Forelimb muscle (tissue), 1 donor: ENCODE data around the gene COL21A1. TPM values are rescaled to one million over a fixed set of nuclear protein-coding genes. Genes with fewer than 3 reads are reported as not detected.
"Not testable (repeated sequence)": the region's sequence is repeated elsewhere in the genome, so short reads cannot be mapped to it uniquely, and the experiment has no call there.

Experiments
- DNase-seq: peaks from one replicate; pipeline ENCODE4 v3.0.0-alpha.2; 2013; ENCODE audit warnings: low read depth
- polyA plus RNA-seq: library from polyadenylated mRNA; unstranded; fragments of 120-200 nt; gene quantifications from one replicate; pipeline ENCODE4 v1.2.1, GENCODE V29; 2013; ENCODE audit not compliant: insufficient read length

The COL21A1 gene
- polyA plus RNA-seq, result 101 TPM

DNA sequence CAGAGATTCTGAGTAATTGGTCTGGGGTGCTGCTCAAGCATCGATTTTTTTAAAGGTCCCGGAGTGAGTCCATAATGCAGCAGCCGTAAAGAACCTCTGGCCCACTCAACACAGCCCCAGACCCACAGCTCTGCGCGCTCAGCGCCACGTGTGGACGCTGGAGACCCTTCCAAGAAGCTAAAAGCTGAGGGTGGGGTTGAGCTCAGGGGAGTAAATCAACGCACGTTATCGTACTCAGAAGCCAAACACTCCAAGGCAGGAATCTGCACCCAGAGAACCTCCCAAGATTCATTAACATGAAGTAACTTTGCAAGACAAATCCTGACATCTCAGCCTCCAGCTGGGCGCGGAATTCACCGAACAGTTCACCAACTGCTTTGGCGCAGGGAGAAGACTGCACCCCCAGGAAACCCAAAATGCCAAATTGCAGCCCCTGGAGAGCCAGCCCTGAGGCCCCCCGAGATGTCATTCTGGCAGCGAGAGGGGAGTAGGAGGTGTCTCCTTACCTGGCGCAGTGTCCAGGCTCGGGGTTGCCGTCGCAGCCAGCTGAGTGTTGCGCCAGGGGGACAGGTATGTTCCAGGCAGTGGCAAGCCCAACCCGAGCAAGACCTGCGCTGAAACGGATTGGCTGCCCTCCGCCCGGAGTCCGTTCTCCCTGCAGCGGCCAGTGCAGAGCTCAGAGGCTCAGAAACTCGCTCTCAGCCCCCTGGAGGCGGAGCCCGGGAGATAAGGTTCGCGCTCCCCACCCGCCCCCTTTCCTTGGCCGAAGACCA lies at the start of gene COL21A1:
TSS of gene COL21A1 (minus strand) at position 700 of the 773 bp plus-strand sequence. CDS start 64,962 bp downstream, outside the sequence.
- no peak for DNase-seq

DNA sequence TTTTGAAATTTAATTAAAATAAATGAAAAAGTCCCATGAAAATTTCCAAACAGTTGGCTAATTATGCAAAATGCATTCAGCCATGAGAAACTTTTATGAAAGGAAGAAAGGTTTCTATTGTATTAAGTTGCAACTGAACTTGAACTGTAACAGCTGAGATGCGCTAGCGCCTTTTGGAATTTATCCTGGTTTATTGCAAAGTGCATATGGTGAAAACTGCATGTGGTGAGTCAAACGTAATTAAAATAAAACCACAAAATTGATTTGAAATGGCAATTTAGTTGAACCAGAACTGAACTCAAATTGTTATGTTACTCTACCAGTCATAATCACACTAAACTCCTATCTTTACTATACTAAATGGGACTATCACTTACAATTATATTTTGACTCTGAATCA lies 46.4 kb upstream of the COL21A1 start:
- no peak for DNase-seq

DNA sequence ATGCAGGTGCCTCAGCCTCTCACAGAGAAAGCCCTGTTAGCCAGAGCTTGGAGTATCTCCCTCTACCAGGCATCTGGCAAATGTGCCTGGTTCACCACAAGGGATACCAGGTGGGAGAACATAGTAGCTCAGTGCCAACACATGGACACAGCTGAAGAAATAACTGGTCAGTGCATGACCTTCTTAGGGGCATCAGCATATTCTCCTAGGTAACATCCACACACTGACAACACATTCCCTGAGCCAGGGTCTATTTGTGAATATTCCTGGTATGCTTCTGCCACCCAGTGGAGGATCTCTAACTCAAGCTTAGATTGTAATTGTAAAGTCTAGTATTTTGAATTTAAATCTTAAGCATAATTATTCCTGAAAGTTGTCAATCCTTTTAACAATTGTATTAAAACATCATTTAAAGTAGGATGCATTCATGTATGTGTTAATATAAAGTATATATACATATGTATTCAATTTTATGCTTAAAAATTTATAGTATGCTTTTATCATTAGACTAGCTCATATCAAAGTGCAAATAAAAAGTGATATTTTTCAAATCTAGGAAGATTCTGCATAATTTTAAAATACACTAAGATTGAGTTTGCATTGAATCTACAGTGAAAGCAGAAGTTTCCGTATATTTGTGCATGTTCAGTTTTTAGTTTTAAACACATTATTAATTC lies 45.3 kb upstream of the COL21A1 start:
- no peak for DNase-seq

DNA sequence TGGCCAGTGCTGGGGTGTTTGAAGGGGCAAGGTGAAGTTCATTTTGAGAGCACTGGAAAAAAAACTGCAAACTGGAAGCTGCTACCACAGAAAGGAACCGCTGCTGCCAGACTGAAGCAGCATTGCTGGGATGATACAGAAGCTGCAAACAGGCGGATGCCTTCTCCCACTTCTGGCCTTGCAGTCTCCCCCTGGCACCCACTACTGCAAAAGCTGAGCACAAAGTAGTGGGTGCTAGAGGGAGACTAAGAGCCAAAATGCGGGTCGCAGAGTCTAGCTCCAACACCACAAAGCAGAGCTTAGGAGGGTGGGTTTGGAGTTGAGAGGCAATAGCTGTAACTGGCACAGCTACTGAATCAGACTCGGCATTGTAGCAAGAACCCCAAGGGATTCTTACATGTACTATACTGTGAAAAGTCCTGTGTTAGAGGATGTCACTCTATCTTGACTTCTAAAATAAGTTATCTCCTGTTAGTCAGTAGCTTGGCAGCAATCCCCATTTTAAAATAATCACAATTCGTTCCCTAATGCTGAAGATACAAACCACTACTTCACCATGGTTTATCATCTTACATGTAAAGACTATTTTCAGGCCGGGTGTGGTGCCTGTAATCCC lies 44.0 kb upstream of the COL21A1 start:
- no peak for DNase-seq

DNA sequence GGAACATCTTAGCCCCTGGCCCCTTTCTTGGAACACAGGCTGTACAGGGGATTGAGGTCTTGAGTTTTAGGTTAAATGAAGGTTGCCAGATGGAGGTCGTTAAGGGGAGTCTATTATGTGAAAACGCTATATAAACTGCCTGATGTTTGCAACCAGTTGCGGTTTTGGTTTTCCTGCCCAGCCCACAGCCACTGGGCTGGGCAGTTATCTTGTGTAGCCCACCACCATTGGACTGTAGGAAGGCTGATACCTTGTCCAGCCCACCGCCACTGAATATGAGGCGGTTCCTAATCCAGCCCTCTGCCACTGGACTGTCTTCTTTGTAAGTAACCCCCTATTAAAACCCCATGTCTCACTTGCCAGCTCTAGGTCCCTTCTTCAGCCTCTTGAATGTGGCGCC lies 42.3 kb upstream of the COL21A1 start:
- no peak for DNase-seq

DNA sequence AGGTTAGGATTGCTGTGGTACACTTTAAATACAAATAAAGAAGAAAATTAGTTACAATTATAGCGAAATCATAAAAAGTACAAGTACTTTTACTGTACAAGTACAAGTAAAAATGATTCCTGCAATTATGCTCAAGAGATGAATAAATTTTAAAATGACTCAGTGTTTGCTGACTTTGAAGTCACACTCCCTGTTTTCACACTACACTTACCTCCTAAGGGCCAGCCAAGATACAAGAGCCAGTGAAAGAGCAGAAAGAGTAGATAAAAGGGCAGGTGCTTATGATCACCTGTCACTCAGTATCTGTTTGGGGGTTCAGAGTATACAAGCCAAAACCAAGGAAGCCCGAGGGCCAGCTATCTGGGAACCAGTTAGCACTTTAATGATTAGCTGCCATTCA lies 41.0 kb upstream of the COL21A1 start:
- DNase-seq, result no peak

DNA sequence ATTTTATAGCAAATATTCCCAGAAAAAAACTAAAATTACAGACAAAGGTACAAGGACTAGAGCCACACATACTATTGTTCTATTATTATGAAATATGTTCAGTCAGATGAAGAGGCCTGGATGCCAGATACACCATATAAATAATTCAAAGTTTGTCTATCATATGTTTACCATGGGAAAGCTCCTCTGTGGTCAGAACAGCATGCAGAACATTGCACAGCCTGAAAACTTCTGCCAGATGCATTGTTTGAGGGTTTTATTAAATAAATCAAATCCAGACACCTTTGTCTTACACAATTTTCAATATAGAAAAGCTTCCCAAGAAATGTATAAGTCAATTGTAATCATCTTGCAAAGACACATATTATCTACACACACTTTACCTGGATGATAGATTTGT lies 35.0 kb upstream of the COL21A1 start:
- no peak for DNase-seq

DNA sequence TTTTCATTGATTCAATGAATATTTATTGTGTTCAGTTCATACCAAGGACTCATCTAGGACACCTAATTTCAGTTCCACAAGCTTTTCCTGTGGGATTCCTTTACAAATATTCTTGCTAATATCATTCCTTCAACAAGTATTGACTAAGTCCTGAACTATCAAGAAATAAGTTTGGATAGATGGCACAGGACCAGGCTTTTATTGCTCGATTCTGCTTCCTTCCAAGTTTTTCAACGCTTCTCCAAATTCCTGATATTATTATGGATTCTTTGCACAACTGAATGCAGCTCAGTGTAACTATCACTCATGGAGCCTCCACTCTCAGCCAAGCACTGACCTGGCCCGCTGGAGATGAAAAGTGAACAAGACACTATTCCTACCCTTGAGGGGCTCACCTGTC lies 32.7 kb upstream of the COL21A1 start:
- DNase-seq, result no peak

DNA sequence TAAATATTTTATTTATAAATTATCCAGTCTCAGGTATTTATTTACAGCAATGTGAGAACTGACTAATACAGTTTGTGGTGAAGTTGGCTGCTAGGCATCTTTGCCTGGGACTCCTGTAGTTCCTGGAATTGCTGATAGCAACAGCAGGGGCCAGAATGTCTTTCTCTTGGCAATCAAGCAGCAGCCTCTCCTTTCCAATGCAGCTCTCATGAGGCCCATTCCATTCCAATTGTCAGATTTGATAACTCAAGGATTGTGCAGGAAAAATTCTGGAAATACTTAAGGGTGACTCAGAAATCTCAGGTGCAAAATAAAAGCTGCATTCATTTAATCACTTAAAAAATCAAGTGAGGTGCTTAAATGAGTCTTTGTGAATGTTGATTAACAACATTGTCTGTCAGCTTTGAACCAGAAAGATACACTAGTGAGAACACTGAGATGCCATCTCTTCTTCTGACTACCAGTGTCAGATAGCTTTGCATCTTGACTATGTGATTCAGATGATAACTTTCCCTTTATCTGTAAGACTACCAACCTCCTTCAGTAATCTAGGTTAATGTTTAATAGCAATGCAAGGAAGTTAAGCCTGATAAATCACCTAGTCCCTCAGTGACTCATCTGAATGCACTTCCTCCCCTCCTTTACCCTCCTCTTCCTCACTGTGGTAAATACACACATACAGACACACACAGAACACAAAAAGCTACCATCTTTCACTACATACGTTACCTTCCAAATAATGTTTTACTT lies 32.1 kb upstream of the COL21A1 start:
- DNase-seq, result no peak

DNA sequence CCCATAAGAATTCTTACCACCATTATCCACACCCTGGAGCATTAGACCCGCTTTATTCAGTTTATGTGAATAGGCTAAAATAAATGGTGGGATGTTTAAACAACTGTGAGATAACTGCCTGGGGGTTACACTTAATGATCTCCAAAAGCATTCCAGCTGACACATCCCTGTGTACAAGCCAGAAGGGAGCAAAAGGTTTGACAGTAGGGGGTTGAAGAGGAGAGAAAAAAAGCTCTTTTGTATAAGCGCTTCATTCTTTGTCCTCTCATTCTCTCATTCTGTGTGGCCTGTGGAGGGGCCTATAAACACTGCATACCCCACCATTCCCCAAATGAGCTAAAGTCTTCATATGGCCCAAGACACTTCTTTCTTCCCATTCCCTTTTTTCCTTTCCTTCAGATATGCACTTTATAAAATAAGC lies 30.8 kb upstream of the COL21A1 start:
- no peak for DNase-seq

DNA sequence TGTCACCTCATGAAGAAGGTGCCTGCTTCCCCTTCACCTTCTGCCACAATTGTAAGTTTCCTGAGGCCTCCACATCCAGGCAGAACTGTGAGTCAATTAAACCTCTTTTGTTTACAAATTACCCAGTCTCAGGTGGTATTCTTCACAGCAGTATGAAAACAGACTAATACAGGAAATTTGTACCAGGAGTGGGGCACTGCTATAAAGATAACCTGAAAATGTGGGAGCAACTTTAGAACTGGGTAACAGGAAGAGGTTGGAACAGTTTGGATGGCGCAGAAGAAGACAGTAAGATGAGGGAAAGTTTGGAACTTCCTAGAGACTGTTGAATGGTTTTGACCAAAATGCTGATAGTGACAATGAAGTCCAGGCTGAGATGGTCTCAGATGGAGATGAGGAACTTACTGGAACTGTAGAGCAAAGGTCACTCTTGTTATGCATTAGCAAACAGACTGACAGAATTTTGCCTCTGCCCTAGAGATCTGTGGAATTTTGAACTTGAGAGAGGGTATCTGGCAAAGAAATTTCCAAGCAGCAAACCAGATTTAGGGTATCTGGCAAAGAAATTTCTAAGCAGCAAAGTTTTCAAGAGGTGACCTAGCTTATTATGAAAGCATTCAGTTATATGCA lies 23.5 kb upstream of the COL21A1 start:
- DNase-seq, result no peak

DNA sequence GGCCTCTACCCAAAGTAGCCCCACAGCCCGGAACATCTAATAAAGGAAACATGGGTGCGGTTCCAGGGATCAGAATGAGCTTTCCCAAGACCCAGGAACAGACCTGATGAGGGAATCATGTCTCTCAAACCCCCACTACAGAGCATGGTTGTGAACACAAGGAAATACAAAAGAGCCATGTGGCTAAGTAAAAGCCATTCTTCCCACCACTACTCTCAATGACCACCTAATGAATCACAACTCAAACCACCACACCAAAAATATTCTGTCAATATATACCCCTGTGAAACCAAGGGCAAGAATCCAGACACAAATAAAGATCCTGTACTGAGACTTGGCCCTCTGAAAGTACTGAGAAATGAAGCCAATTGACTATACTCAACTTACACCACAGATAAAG lies 20.9 kb upstream of the COL21A1 start:
- DNase-seq, result no peak

DNA sequence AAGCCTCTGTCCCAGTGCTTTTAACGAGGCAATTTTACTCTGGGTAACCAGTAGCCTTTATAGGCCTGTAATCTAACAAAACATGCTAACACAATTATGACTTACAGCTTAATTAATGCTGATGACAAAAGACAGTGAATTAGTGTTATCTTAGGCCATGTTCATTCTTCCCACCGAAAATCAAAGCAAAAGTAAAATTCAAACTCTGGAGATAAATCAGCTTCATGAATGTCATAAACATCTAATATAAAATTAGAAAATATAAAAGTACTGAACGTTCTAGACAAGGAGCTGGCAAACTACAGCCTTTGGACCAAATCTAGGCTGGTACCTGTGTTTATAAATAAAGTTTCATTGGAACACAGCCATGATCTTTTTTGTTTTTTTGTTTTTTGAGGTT lies 18.6 kb upstream of the COL21A1 start:
- DNase-seq, result no peak

DNA sequence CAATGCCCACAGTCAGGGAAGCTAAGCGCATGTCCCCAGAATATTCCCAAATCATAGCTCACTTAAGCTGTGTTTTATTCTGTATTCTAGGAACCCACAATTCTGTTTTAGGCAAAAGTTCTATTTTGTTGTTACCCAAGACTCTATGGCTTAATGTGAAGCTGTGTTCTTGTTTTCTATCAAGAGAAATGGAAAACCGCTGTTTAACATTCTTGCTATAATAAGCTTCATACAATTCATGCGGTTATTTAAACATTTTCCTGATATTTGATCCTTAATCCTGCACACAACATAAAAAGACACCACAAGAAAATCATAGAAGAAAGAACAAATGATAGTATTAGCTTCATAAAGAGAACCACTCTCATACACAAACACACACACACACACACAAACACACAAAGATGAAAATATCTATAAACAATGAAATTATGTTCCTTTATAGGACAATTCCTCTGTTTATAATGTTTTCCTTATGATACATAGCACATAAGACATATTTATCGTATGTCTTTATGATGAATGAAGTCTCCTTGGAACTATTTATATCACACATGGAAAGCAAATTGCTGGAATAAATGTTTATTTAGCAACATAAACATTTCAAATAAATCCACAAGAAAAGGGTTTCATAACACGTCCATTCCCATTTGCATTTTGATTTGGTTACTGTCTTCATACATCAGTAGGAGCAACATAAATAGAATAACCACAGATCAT lies 16.4 kb upstream of the COL21A1 start:
- no peak for DNase-seq

DNA sequence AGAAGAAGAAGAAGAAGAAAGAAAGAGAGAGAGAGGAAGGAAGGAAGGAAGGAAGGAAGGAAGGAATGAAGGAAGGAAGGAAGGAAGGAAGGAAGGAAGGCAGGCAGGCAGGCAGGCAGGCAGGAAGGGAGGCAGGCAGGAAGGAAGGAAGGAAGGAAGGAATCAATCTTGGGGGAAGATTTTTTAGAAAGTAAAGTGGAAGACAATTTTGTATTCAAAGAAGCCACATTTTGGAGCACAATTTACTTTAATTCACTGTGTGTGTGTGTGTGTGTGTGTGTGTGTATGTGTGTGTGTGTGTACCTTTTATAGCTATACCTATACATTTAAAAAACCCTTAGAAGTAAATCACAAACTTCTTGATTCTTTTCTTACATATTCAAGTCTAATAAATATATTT lies 13.2 kb upstream of the COL21A1 start:
- DNase-seq, result not testable (repeated sequence)

DNA sequence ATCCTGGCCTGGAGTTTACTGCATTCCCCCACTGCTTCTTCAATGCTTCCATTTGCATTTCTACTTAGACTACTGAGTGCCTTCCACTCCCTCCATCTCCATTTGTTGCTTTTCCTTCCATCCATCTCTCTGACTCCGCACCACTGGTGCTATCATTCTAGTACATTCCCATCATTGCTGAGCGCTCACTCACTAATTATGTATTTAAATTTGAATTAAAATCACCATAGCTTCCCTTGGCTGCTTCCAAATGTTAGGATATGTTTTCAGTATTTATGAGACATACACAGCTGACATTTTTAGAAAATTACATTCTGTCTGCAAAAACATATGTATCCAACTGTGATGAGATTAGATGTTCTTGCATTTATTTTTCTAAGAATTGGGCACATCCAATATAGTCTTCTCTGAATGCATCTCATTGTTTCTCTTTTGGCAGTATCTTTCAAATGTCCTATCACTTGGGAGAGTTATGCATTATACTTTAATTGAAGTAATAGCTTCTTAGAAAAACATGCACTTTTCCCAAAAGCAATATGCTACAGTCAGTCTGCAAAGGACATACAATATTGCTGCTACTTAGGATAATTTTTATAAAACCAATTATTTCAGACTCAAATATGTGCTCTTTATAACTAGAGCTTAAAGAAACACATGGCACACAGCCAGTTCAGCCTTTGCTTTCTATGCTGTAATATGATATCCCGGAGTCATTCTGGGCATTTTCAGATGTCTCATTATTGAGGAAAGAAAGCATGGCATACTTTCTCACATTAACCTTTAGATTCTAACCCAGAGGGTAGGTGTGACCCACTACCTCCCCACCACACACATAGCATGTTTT lies 12.1 kb upstream of the COL21A1 start:
- DNase-seq, result no peak

DNA sequence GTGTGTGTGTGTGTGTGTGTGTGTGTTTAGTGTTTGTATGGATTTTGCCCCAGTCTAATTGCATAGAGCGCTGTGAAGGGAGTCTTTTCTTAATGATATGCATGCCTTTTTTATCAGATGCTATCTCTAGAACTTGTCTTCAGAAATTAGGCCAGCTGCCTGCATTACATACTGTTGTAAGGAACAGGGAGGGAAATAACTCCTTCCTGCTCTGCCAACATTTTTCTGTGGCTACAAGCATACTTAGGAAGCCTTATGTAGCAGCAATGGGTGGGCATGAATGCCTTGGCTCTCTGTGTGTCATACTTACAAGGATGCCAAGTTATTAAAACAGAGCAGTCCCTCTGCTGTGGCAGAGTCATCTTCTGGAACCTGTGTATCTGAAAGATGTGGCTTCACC lies 8.0 kb upstream of the COL21A1 start:
- no peak for DNase-seq

DNA sequence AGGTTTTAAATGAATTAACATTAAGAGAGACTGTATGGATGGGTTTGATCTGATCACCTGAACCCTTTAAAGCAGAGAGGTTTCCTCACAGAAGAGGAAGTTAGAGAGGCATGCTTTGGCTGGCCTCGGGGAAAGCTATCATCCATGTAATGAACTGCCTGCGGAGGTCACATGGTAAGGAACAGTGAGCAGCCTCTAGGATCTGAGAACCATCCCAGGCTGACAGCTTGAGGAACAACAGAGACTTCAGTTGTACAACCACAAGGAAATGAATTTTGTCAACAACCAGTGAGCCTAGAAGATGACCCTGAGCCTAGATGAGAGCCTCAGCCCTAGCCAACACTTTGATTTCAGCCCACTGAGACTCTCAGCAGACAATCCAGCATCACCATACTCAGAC lies 2.9 kb upstream of the COL21A1 start:
- no peak for DNase-seq

DNA sequence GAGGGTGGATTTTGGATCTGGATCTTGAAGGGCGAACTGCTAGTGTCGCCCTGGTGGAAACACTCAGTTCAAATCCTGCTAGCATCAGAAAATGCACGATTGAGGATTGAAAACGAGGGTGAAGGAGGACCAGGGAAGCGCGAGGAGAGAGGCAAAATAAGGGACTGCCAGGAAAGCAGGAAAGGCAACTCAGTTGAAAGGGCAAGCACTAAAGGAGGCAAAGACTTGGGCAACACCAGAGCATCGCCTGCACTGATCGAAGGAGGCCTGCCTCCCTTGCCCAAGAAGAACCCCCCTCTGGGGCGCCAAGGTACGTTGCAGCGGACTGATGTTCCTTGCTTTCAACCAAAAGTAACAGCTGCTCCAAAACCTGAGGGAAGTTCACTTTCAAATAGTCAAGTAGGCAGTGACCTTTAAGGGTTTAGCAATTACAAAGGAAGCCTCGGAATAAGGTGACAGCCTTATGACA lies 308 bp upstream of the COL21A1 start:
- DNase-seq, result no peak

DNA sequence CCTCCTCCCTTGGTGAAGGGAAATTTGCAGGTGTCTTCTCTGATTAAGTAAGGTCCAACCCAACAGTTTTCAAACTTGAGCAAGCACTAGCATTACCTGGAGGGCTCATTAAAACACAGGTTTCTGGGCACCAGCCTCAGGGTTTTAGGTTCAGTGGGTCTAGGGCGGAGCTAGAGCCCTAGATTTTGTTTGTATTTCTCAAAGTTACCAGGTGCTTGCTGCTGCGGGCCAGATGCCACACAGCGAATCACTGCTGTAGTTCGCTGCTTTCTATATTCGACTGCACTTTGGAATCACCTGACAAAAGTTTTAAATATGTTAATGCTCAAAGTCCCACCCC lies 869 bp downstream of the COL21A1 start:
- DNase-seq, result no peak
